ENCODE results near the gene CELF2. TPM values are rescaled to one million over a fixed set of nuclear protein-coding genes. Genes with fewer than 3 reads are reported as not detected.

The CELF2 gene
- total and polyA plus RNA-seq, 9 of the 15 experiments (the other 6 are each of a cell fraction or from before 2014, with no cell fraction given) = 4.0 to 20.3 (median 11.1) TPM

- BruUV-seq (replicated peaks) = no TSS peak
- H3K36me3 ChIP-seq (ENCODE audit: control insufficient read depth, insufficient read depth, low read length) = no peaks in the 10 kb centered on the region
- DNase-seq (ENCODE audit: extremely low read depth in 1 of 4, low spot score in 3 of 4) (no peak), FAIRE-seq (no peak), ATAC-seq (no peak)
- H3K9me1 ChIP-seq (ENCODE audit: control insufficient read depth, insufficient read depth, low read length) = no peaks in the 10 kb centered on the region
- no peaks in the 10 kb centered on the region for H3K79me2 ChIP-seq (ENCODE audit: control insufficient read depth, insufficient read depth, low read length)
- TF ChIP-seq WHSC1 (IDR thresholded peaks at IDR 0.05; ENCODE audit: low read length) (no peak), NR2F6 (CRISPR knock-in tag; IDR thresholded peaks at IDR 0.05) (no peak), NR0B1 (IDR thresholded peaks at IDR 0.05; ENCODE audit: partially characterized antibody) (no peak), FOXP4 (CRISPR knock-in tag; IDR thresholded peaks at IDR 0.05; ENCODE audit: borderline replicate concordance) (no peak), RBM14 (IDR thresholded peaks at IDR 0.05; ENCODE audit: borderline replicate concordance, insufficient read depth, low read depth, low read length) (no peak), IRF1 (CRISPR knock-in tag; IDR thresholded peaks at IDR 0.05; ENCODE audit: borderline replicate concordance) (no peak), SETDB1 (IDR thresholded peaks at IDR 0.05; ENCODE audit: low read length) (no peak), POLR2G (IDR thresholded peaks at IDR 0.05; ENCODE audit: low read depth, low read length) (no peak), CSDE1 (IDR thresholded peaks at IDR 0.05) (no peak)
- H3K9ac ChIP-seq (ENCODE audit: insufficient read depth in 1 of 2, low read depth in 2 of 2, low read length in 2 of 2) = no peak overlapping the region
- H2AFZ ChIP-seq (ENCODE audit: low read depth, low read length) = no peak overlapping the region
- in situ Hi-C loops (cut with MboI) (no loop called here), intact Hi-C loops (cut with micrococcal nuclease) (no loop called here)
- H4K20me1 ChIP-seq (replicated peaks; ENCODE audit: control insufficient read depth, insufficient read depth, low read length) = no peaks in the 10 kb centered on the region
- peaks cover 3 to 12% of the 10 kb centered on the region in 2 experiments; a peak in 2 of 5 replicates for H3K27me3 ChIP-seq (ENCODE audit: control insufficient read depth in 2 of 2, insufficient read depth in 2 of 2, low read length in 2 of 2)
- WGBS (ENCODE audit: insufficient coverage, low coverage, missing lambda C conversion rate) = 4% methylated on average over 7 of the region's 7 CpGs
- no peak overlapping the region for H3K27ac ChIP-seq (ENCODE audit: extremely low read depth, low read depth, low read length)
- H3K9me3 ChIP-seq (replicated peaks; ENCODE audit: control insufficient read depth, insufficient read depth, low read depth, low read length) = no peaks in the 10 kb centered on the region
- no peaks in the 10 kb centered on the region for H3K4me1 ChIP-seq (replicated peaks in 1 of 2; ENCODE audit: control insufficient read depth in 2 of 2, insufficient read depth in 2 of 2, low read length in 2 of 2)
- ChIA-PET POLR2A (no interaction called here), CTCF (ENCODE audit: low intra/inter-chr PET ratio) (no interaction called here)
- no peak overlapping the region for H3K4me2 ChIP-seq (ENCODE audit: insufficient read depth, low read length)
- H3K4me3 ChIP-seq = no peak overlapping the region
Measured at GRCh38 chr10:11363497-11363896, 345.8 kb downstream of the CELF2 start.

Measured in K562 (cell line).